ENCODE measurements around the gene CA10. TPM values are rescaled to one million over a fixed set of nuclear protein-coding genes. Genes with fewer than 3 reads are reported as not detected.

Gene CA10
- total RNA-seq, 2 experiments from 2014 or later = not detected

DNA sequence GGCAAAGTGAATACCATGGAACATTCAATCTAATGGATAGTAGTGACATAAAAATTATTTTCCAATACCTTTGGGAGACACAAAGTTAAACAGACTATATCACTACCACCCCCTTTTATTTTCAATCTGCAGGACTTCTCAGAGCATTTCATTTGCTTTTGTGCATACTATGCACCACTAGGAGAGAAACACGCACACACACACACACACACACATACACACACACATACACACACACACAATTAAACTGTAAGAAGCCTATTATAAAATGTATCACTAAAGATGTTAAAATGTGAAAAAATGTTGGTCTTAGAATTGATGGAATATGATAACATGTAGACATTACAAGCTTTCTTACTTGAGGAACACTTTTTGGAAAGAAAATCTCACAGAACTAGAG is 331.4 kb downstream of the CA10 start:
- Mint-ChIP-seq H3K4me3 (no peak overlapping the region), H3K9me3 (no peaks in the 10 kb centered on the region), H3K27me3 (peaks cover 3% of the 10 kb centered on the region), H3K27ac (no peak overlapping the region), H3K36me3 (no peaks in the 10 kb centered on the region), H3K4me1 (no peaks in the 10 kb centered on the region)
- no peak for DNase-seq

DNA sequence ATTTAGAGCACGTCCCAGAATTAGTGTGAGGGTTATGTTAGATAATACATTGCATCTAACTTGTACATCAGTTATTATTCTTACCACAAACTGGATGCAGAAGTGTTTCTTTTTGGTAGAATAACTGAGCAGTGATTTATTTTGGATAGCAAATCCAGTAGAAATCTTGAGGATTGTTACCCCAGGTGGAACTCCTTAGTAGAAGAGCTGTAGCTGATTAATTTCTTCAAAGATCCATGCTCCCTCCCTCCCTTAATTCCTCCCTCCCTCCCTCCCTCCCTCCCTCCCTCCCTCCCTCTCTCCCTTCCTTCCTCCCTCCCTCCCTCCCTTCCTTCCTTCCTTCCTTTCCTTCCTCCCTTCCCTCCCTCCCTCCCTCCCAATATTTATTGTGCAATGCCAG is 337.7 kb downstream of the CA10 start:
- Mint-ChIP-seq H3K4me3 (no peak overlapping the region), H3K36me3 (no peaks in the 10 kb centered on the region), H3K27me3 (peaks cover 4% of the 10 kb centered on the region), H3K27ac (no peak overlapping the region), H3K9me3 (no peaks in the 10 kb centered on the region), H3K4me1 (no peaks in the 10 kb centered on the region)
- no peak for DNase-seq

DNA sequence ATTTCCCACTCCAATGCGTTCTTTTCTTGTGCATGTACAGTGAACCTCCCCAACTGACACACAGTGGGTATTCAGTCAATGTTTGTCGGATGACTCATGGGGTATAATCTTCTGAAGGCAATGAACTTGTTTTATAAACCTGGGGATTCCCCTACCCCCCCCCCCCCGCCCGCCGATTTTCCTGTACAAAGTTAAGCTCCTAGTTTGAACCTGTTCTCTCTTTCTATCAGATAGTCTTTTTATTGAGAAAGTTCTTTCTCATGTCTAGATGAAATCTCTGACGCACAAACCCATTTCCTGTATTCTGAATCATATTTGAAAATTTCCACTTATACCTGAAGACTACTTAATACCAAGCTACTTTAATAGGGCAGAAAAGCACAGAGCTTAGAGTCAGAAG is 338.3 kb downstream of the CA10 start:
- DNase-seq = no peak
- Mint-ChIP-seq H3K4me1 (no peaks in the 10 kb centered on the region), H3K9me3 (no peaks in the 10 kb centered on the region), H3K27ac (no peak overlapping the region), H3K4me3 (no peak overlapping the region), H3K36me3 (no peaks in the 10 kb centered on the region), H3K27me3 (peaks cover 5% of the 10 kb centered on the region)

DNA sequence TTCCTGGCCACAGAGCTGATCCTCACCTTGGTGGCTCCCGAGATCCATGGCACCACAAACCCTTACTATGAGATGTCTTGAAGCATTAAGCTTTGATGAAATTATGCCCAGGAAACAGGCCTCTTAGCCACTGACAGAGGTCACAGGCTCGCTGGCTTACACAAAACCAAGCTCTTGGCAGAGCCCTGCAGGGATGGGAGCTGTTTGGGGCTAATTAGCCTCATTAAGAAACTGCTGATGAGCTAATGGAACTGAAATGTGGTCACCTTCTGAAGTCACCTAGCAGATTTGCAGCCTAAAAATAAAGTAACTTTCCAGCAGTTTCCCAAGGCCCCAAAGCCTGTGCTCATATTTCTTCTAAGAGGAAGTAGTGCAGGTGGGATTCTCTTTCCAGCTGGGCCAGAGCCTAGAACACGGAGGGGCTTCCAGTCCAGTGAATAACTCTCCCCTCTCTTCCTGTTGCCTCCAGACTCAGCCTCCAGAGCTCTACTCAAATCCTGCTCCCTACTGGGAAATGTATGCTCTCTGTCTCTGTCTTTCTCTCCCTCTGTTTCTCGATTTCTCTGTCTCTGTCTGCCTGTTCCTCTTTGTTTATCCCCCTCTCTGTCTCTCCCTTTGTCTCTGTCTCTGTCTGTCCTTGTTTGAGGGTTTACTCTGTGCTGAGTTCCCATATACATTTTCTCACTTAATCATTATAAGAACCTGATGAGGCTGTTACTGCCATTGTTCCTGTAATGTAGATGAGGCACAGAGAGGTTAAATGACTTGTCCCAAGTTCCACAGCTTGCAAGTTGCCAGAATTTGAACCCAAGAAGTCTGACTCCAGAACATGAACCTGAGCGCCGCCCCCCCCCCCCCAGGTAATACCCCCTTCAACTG is 338.9 kb downstream of the CA10 start:
- Mint-ChIP-seq H3K9me3 (no peaks in the 10 kb centered on the region), H3K4me1 (no peaks in the 10 kb centered on the region), H3K36me3 (no peaks in the 10 kb centered on the region), H3K4me3 (no peak overlapping the region), H3K27ac (no peak overlapping the region), H3K27me3 (peaks cover 5% of the 10 kb centered on the region)
- no peak for DNase-seq

DNA sequence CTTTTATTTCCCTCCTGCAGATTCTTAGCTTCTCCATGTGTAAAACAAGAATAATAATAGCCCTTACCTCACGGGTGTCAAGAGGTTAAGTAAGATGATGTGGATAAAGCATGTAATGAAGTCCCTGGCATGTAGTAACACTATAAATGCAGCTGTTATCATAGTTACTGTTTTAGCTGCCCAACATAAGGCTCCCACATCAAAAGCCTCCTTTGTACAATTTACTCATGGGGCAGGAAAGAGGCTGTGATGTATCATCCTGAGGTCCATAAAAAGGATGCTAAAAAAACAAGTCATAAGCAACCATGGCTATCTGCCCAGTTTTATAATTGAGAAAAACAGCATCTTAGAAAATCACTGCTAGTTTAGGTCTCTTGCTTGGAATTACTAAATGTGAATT is 339.7 kb downstream of the CA10 start:
- no peak overlapping the region for H3K27ac Mint-ChIP-seq
- no peaks in the 10 kb centered on the region for H3K4me1 Mint-ChIP-seq
- no peak for DNase-seq
- no peak overlapping the region for H3K4me3 Mint-ChIP-seq
- no peaks in the 10 kb centered on the region for H3K36me3 Mint-ChIP-seq
- no peaks in the 10 kb centered on the region for H3K9me3 Mint-ChIP-seq
- peaks cover 5% of the 10 kb centered on the region for H3K27me3 Mint-ChIP-seq

DNA sequence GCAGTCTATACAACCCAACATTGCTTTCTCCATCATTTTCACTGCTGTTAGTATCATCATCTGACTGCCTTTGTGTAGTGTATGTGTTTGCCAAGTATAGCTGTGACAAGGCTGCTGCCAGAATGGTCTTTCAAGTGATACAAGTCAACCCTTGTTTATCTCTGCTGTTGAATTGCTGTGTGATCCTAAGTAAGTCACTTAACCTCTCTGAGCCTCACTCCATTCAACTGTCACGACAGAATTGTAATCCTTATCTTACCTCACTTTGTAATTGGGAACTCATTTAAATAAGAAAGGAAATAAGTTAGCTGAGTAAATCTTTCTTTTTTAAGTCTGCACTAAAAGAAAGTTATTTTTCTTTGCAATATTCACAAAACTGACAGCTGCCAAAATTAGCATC is 340.6 kb downstream of the CA10 start:
- Mint-ChIP-seq H3K4me3 (no peak overlapping the region), H3K27ac (no peak overlapping the region), H3K27me3 (peaks cover 5% of the 10 kb centered on the region), H3K9me3 (no peaks in the 10 kb centered on the region), H3K36me3 (no peaks in the 10 kb centered on the region), H3K4me1 (no peaks in the 10 kb centered on the region)
- DNase-seq = no peak

DNA sequence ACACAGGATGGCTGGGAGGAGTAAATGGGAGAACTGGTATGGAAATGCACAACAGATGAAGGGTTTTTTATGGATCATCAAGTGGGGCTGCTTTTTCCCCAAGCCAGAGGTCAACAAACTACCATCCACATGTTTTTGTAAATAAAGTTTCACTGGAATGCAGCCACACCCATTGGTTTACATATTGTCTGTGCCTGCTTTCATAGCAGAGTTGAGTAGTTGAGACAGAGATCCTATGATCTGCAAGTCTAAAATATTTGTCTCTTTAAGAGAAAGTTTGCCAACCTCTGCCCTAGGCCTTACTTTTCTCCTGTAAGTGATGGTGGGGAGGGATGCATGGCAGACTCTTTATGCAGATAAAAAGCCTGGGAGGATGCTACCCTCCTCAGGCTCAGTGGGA is 341.4 kb downstream of the CA10 start:
- Mint-ChIP-seq H3K4me1 (no peaks in the 10 kb centered on the region), H3K27me3 (peaks cover 5% of the 10 kb centered on the region), H3K27ac (no peak overlapping the region), H3K4me3 (no peak overlapping the region), H3K9me3 (no peaks in the 10 kb centered on the region), H3K36me3 (no peaks in the 10 kb centered on the region)
- no peak for DNase-seq

DNA sequence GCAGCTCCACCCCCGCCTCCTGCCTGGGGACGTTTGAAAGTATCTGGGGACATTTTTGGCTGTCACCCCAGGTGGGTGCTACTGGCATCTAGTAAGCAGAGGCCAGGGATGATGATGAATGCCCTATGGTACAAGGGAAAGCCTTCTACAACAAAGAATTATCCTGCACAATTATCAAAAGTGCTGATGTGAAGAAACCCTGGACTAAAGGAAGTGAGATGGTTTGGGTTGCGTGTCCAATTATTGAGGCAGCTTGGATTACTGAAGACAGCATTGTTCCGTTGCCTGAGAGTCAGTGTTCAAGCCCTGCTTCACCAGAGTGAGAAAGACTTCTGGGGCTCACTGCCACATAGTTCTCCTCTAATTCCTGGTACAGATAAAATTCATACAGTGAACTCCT is 343.4 kb downstream of the CA10 start:
- Mint-ChIP-seq H3K36me3 (no peaks in the 10 kb centered on the region), H3K27ac (no peak overlapping the region), H3K27me3 (peaks cover 9% of the 10 kb centered on the region), H3K9me3 (peaks cover 2% of the 10 kb centered on the region), H3K4me1 (no peaks in the 10 kb centered on the region), H3K4me3 (no peak overlapping the region)
- DNase-seq = no peak

DNA sequence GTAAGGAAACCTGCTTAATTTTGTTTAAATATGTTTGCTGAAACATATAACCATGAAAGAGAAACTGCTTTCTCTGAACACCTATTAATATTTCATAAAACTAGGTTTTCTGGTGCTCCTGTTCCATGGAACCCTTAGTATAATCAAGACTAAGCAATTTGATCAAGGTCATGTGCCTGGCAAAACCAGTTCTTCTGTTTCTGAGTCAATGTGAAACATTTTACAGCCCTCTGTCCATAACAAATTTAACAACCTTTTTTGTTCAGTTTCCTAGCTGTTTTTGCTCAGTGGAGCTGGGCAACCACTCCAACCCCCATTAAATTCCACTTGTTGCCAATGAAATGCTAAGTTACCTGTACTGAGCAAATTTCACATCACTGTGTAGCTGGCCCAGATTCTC is 344.0 kb downstream of the CA10 start:
- H3K4me3 Mint-ChIP-seq = no peak overlapping the region
- no peaks in the 10 kb centered on the region for H3K36me3 Mint-ChIP-seq
- H3K27ac Mint-ChIP-seq = no peak overlapping the region
- no peak for DNase-seq
- H3K27me3 Mint-ChIP-seq = peaks cover 9% of the 10 kb centered on the region
- H3K9me3 Mint-ChIP-seq = peaks cover 2% of the 10 kb centered on the region
- no peaks in the 10 kb centered on the region for H3K4me1 Mint-ChIP-seq

DNA sequence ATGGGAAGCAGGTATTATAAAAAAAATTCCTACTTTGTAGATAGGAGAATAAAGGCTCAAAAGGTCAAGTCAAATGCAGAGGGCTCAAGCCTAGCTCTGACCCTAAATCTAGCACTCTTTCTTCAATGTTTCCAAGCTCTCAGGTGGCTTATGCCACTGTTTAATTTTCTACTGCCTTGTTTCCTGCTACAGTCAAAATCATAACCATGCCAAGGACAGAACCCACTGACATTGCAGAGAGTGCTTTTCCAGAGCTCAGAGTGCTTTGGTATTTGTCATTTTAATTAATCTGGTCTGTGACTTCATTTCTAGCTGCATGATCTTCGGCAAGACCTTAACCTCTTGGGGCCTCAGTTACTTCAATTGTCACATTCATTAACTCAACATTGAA is 344.7 kb downstream of the CA10 start:
- H3K27me3 Mint-ChIP-seq = peaks cover 9% of the 10 kb centered on the region
- no peaks in the 10 kb centered on the region for H3K36me3 Mint-ChIP-seq
- H3K27ac Mint-ChIP-seq = no peak overlapping the region
- no peak for DNase-seq
- H3K4me1 Mint-ChIP-seq = no peaks in the 10 kb centered on the region
- H3K4me3 Mint-ChIP-seq = no peak overlapping the region
- peaks cover 2% of the 10 kb centered on the region for H3K9me3 Mint-ChIP-seq

DNA sequence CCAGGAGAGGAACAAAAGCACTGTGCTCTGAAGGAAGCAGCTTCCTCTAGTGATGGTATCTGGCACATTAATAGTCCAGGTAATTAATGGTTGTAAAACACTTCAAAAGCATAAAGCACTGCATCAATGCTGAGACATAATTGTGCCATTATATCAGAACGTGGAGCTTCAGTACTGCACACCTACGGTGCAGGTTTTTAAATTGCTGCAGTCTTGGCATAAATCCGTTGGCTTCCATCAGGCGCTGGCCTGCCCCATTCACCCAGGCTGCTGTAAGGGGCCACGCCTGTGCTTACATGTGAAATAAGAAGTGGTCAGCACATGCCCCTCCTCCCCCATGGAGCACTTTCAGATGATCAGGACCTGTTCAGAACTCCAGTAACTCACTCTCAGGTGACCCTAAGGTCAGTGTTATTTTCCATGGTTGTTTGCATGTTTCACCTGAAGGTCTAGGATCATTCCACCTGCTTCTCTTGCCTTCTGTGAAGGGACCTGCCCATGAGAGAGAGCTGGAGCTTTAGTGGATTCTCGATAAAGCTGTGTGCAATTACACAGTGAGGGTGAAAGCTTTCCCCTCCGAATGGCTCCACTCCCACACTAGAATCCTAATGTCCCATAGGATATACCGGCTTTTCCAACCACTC is 345.3 kb downstream of the CA10 start:
- Mint-ChIP-seq H3K4me1 (no peaks in the 10 kb centered on the region), H3K36me3 (no peaks in the 10 kb centered on the region), H3K4me3 (no peak overlapping the region), H3K9me3 (peaks cover 2% of the 10 kb centered on the region), H3K27me3 (peaks cover 9% of the 10 kb centered on the region), H3K27ac (no peak overlapping the region)
- DNase-seq = no peak

DNA sequence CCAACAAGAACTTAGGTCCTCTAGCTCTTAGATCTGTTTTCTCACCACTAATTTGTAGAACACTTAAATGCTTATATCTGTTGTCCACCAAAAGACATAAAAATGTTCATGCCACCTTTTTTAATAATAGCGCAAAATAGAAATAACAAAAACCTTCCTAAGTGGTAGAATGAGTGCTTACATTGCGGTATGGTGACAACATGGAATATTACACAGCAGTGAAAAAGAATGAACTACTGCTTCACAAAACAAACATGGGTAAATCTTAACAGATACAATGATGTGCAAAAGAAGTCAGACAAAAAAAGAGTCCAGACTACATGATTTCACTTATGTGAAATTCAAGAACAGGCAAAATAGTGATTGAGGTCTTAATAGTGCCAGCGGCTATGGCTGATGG is 351.1 kb downstream of the CA10 start:
- Mint-ChIP-seq H3K27me3 (peaks cover 13% of the 10 kb centered on the region), H3K9me3 (peaks cover 2% of the 10 kb centered on the region), H3K36me3 (no peaks in the 10 kb centered on the region), H3K4me1 (no peaks in the 10 kb centered on the region), H3K27ac (no peak overlapping the region), H3K4me3 (no peak overlapping the region)
- no peak for DNase-seq

DNA sequence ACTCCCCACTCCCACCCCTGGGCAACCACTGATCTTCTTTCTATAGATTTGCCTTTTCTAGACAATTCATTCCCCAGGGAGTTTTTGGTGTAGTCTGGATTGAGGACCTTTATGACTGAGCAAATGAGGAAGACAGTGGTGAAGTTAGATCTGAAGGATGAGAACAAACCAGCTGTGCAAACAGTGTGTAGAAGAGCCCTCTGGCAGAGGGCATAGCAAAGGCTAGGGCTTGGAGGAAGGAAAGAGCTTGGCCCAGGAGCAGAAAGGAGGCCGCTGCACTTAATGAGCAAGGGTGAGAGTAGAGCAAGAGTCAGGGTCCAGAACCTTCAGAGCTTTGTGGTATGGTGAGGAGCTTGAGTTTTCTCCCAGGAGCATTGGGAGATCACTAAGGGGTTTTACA is 352.7 kb downstream of the CA10 start:
- Mint-ChIP-seq H3K9me3 (no peaks in the 10 kb centered on the region), H3K4me3 (no peak overlapping the region), H3K27ac (no peak overlapping the region), H3K4me1 (no peaks in the 10 kb centered on the region), H3K27me3 (peaks cover 13% of the 10 kb centered on the region), H3K36me3 (no peaks in the 10 kb centered on the region)
- no peak for DNase-seq

DNA sequence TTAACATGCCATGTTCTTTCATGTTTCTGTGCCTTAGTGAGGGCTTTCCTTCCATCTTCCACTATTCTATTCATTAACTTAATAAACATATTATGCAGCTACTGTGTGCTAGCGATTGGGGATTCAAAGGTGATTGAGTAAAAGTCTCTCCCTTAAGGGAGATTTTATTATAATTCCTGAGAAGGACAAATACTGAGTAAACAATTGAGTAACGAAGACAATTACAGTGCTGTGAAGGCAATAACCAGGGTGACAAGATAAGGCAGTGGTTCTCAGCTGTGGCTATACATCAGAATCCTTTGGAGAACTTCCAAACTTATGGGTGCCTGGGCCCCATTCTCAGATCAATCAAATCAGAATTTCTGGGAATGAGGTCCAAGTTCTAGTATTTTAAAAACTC is 353.3 kb downstream of the CA10 start:
- no peaks in the 10 kb centered on the region for H3K9me3 Mint-ChIP-seq
- peaks cover 10% of the 10 kb centered on the region for H3K27me3 Mint-ChIP-seq
- H3K27ac Mint-ChIP-seq = no peak overlapping the region
- no peak for DNase-seq
- no peaks in the 10 kb centered on the region for H3K4me1 Mint-ChIP-seq
- no peak overlapping the region for H3K4me3 Mint-ChIP-seq
- no peaks in the 10 kb centered on the region for H3K36me3 Mint-ChIP-seq

DNA sequence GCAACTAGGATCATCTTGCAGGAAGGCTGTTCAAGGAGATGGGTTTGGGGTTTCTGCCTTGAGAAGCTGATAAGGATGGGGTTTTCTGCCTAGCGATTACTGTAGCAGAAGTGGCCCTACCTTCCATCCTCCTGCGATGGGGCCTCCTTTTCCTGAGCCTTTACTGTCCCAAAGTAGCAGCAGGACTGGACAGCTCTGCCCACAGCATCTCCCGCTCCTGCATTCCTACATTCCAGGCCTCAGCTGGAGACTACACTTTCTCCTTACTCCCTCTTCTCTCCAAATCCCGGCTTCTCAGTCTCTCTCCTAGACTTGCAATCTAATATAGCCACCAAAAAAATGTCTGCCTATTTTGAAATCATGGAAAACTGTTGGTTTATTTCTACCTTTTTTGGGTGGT is 355.4 kb downstream of the CA10 start:
- no peak overlapping the region for H3K27ac Mint-ChIP-seq
- DNase-seq = no peak
- H3K4me3 Mint-ChIP-seq = no peak overlapping the region
- H3K4me1 Mint-ChIP-seq = no peaks in the 10 kb centered on the region
- peaks cover 9% of the 10 kb centered on the region for H3K27me3 Mint-ChIP-seq
- no peaks in the 10 kb centered on the region for H3K36me3 Mint-ChIP-seq
- H3K9me3 Mint-ChIP-seq = no peaks in the 10 kb centered on the region

DNA sequence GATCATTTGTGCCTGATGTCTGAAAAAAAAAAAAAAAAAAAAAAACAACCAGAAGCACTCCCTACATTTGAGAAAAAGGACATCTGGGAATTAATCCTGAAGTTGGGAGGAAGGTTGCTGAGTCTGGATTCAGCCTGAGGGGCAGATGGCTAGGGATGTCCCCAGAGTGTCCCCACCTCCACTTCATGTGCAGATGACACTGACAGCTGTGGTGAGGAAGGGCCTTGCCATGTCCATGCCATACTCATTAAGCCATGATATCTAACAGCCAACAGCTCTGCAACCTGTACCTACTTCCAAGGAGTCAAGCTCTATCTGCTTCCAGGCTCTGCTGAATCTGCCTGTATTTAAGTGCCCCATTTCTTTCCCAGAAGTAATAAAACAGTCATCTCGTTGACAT is 356.0 kb downstream of the CA10 start:
- no peaks in the 10 kb centered on the region for H3K9me3 Mint-ChIP-seq
- no peaks in the 10 kb centered on the region for H3K36me3 Mint-ChIP-seq

More for the DNA sequence above, 356.0 kb downstream of the CA10 start:
- H3K27me3 Mint-ChIP-seq = peaks cover 9% of the 10 kb centered on the region
- H3K27ac Mint-ChIP-seq = no peak overlapping the region
- H3K4me1 Mint-ChIP-seq = no peaks in the 10 kb centered on the region
- no peak overlapping the region for H3K4me3 Mint-ChIP-seq
- DNase-seq = no peak
